Endothelial cell of umbilical vein (primary cell): ENCODE data around the gene TH. TPM values are rescaled to one million over a fixed set of nuclear protein-coding genes. Genes with fewer than 3 reads are reported as not detected.

Source experiments
- BruUV-seq: library from RNA; stranded (reverse); fragments of 400-500 nt; replicated peaks from 2 replicates; lab custom pipeline; 2021; lab: Mats Ljungman, UMichigan
- CTCF ChIA-PET: fragments of 300-600, 350-600 bp; sonication (Branson Sonifier 250); formaldehyde crosslinking; loops from one replicate; lab custom pipeline; 2021; ENCODE audit warnings: antibody characterized with exemption, inconsistent platforms; lab: Charles Lee
- POLR2A ChIA-PET: fragments of 300-600, 350-600 bp; sonication (Branson Sonifier 250); formaldehyde crosslinking; loops from one replicate; lab custom pipeline; 2021; ENCODE audit warnings: antibody characterized with exemption, inconsistent platforms; lab: Charles Lee
- DNase-seq: peaks from one replicate; pipeline ENCODE4 v3.0.0-alpha.2; 2011; ENCODE audit warnings: low read depth, low spot score
- FAIRE-seq: peaks from 2 replicates; lab custom pipeline; 2011; peaks lifted over from hg19 to GRCh38; lab: Jason Lieb, UNC
- H2AFZ ChIP-seq: 2 replicates; pipeline ENCODE4 v1.6.0; 2012; ENCODE audit warnings: low read depth, low read length, control low read depth, inconsistent platforms
- H3K27ac ChIP-seq: 2 replicates; pipeline ENCODE4 v1.5.1; 2011; ENCODE audit warnings: low read depth, mild to moderate bottlenecking, control low read depth, low read length, moderate library complexity; ENCODE audit not compliant: insufficient read depth
- H3K27me3 ChIP-seq, 2 experiments: 2 replicates each; pipeline versions ENCODE4 v1.6.0 to v1.6.1; 2011; ENCODE audit warnings: low read length in 2 of 2, mixed read lengths in 1 of 2; ENCODE audit not compliant: control insufficient read depth in 2 of 2, insufficient read depth in 2 of 2
- H3K36me3 ChIP-seq, 2 experiments: 2 replicates in 1 of 2; 3 replicates in 1 of 2; pipeline ENCODE4 v1.5.1; 2011; ENCODE audit warnings: low read length in 2 of 2, mild to moderate bottlenecking in 1 of 2, moderate library complexity in 1 of 2; ENCODE audit not compliant: control insufficient read depth in 2 of 2, insufficient read depth in 2 of 2; ENCODE audit errors: extremely low read depth in 1 of 2
- H3K4me1 ChIP-seq: 3 replicates; pipeline ENCODE4 v1.5.1; 2011; ENCODE audit warnings: mild to moderate bottlenecking, low read length; ENCODE audit not compliant: control insufficient read depth, insufficient read depth; ENCODE audit errors: extremely low read depth
- H3K4me2 ChIP-seq: 2 replicates; pipeline ENCODE4 v1.6.1; 2011; ENCODE audit warnings: low read length, control low read depth, mixed read lengths; ENCODE audit not compliant: insufficient read depth
- H3K4me3 ChIP-seq, 3 experiments: fragments of 200-600 bp in 1 of 3; sonication (generic), shearing (Covaris generic) in 1 of 3; replicated peaks in 1 of 3; 2 replicates each; pipeline ENCODE4 v1.5.1; 2011 to 2016; ENCODE audit warnings: control low read depth in 3 of 3, low read length in 3 of 3, mild to moderate bottlenecking in 2 of 3, inconsistent platforms in 1 of 3, low read depth in 1 of 3, moderate library complexity in 1 of 3; ENCODE audit not compliant: insufficient read depth in 1 of 3
- H3K79me2 ChIP-seq: 2 replicates; pipeline ENCODE4 v1.6.0; 2012; ENCODE audit warnings: low read length, inconsistent platforms; ENCODE audit not compliant: control insufficient read depth, insufficient read depth
- H3K9ac ChIP-seq: replicated peaks from 2 replicates; pipeline ENCODE3; 2011; ENCODE audit warnings: low read length, control low read depth; ENCODE audit not compliant: insufficient read depth; ENCODE audit errors: extremely low read depth
- H3K9me1 ChIP-seq: replicated peaks from 3 replicates; pipeline ENCODE4 v1.6.0; 2011; ENCODE audit warnings: mild to moderate bottlenecking, low read length; ENCODE audit not compliant: control insufficient read depth, insufficient read depth; ENCODE audit errors: extremely low read depth
- H3K9me3 ChIP-seq: replicated peaks from 2 replicates; pipeline ENCODE4 v1.5.1; 2012; ENCODE audit warnings: low read length, inconsistent platforms; ENCODE audit not compliant: control insufficient read depth, insufficient read depth
- H4K20me1 ChIP-seq: replicated peaks from 2 replicates; pipeline ENCODE3; 2011; ENCODE audit warnings: mild to moderate bottlenecking, low read length; ENCODE audit not compliant: control insufficient read depth, insufficient read depth; ENCODE audit errors: extremely low read depth
- EZH2 ChIP-seq: IDR thresholded peaks from 2 replicates; pipeline ENCODE4 v1.6.1; 2012; ENCODE audit warnings: borderline replicate concordance, low read depth, mild to moderate bottlenecking, moderate library complexity, low read length, inconsistent platforms; ENCODE audit not compliant: severe bottlenecking
- FOS ChIP-seq: IDR thresholded peaks from 2 replicates; pipeline ENCODE4 v1.6.1; 2011; ENCODE audit warnings: mild to moderate bottlenecking, low read length, moderate library complexity, borderline replicate concordance; ENCODE audit not compliant: insufficient read depth
- GATA2 ChIP-seq: IDR thresholded peaks from 2 replicates; pipeline ENCODE4 v1.7.0; 2011; ENCODE audit warnings: low read depth, mild to moderate bottlenecking, moderate library complexity, mixed read lengths, low read length; ENCODE audit not compliant: insufficient read length, insufficient read depth
- JUN ChIP-seq: IDR thresholded peaks from 2 replicates; pipeline ENCODE4 v1.6.1; 2011; ENCODE audit warnings: borderline replicate concordance, low read depth; ENCODE audit not compliant: insufficient read length, insufficient read depth
- MYC ChIP-seq: IDR thresholded peaks from one replicate; pipeline ENCODE4 v1.6.1; 2011; ENCODE audit warnings: mild to moderate bottlenecking, low read depth, low read length
- POLR2A ChIP-seq: IDR thresholded peaks from 2 replicates; pipeline ENCODE4 v1.6.1; 2012; ENCODE audit warnings: low read depth, mild to moderate bottlenecking, control low read depth, low read length
- POLR2AphosphoS5 ChIP-seq: IDR thresholded peaks from 2 replicates; pipeline ENCODE4 v1.6.1; 2012; ENCODE audit warnings: low read depth, mild to moderate bottlenecking, control low read depth, low read length, moderate library complexity; ENCODE audit not compliant: insufficient read depth
- dilution Hi-C: fragments of 300-500 bp; cut with MboI; formaldehyde crosslinking; loops from one replicate; pipeline ENCODE4 v1.15.0; 2019; ENCODE audit warnings: low sequenced_read_pairs; ENCODE audit not compliant: extremely low pct_ligation_motif_present
- intact Hi-C: fragments of 100-400 bp; cut with micrococcal nuclease; formaldehyde crosslinking; loops from one replicate; pipeline ENCODE4 v1.10.0; 2022
- polyA plus RNA-seq, 4 experiments: library from polyadenylated mRNA; depleted of rRNA in 3 of 4; stranded (reverse) in 3 of 4; unstranded in 1 of 4; fragments of >200 nt; gene quantifications; 2 replicates each; pipeline versions ENCODE4 v1.2.1 to v1.2.3, GENCODE V29; 2011 to 2012; ENCODE audit warnings: missing spikeins in 1 of 4
- total RNA-seq: library from RNA; stranded (reverse); gene quantifications from 2 replicates; pipeline ENCODE4 v1.2.3, GENCODE V29; 2021
- TF ChIP-seq, protein P1 (sequence below): IDR thresholded peaks from 2 replicates; pipeline ENCODE4 v1.6.1; 2011; ENCODE audit not compliant: insufficient read depth, insufficient read length
- TF ChIP-seq, protein P2 (sequence below), 2 donors: IDR thresholded peaks; 1 replicate in 1 of 2; 2 replicates in 1 of 2; pipeline ENCODE4 v1.5.1; 2011; ENCODE audit warnings: low read length in 2 of 2, mild to moderate bottlenecking in 2 of 2, moderate library complexity in 2 of 2, control low read depth in 1 of 2, inconsistent platforms in 1 of 2, low read depth in 1 of 2; ENCODE audit not compliant: insufficient read depth in 1 of 2; ENCODE audit errors: extremely low read depth in 1 of 2

The TH gene
- total and polyA plus RNA-seq, 2 donors (not counting 3 experiments of a cell fraction or from before 2014, with no cell fraction given): not detected

DNA sequence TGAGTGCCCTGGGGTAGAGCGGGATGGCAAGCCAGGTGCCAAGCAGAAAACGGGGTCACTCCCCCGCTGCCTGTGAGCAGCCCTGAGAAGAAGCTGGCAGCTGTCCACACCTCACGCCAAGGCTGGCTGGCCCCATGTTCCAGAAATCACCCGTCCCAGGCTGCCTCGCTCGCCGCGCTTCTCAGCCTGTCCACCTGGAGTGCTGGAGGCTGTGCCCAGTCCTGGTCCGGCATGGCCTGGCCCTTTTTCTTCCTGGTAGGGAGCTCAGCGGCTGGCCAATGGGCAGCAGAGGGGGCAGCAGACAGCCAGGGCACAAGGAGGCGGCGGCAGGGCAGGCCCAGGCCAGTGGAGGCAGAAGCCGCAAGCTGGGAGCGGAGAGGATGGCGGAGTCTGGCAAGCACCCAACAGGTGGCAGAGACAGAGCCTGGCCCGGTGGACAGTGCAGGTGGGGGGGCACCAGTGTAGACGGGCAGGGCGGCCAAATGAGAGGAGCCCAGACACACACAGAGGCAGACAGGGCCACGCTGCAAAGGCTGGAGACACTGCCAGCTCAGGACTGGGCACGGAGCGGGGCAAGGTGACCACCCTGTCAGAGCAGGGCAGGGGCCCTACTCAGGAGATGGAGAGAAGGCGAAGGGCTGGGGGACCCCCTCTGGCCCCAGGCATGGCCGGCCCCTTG is 37.2 kb upstream of the TH start:
- H3K4me1 ChIP-seq: no peaks in the 10 kb centered on the region
- H4K20me1 ChIP-seq: no peaks in the 10 kb centered on the region
- intact Hi-C loops: no loop called here
- no peaks in the 10 kb centered on the region for H3K9me3 ChIP-seq
- H3K27me3 ChIP-seq: no peaks in the 10 kb centered on the region
- no peak for DNase-seq
- no TSS peak for BruUV-seq
- dilution Hi-C loops: no loop called here
- no peaks in the 10 kb centered on the region for H3K9me1 ChIP-seq
- H3K79me2 ChIP-seq: no peaks in the 10 kb centered on the region
- no peak overlapping the region for H3K9ac ChIP-seq
- H3K4me2 ChIP-seq: no peak overlapping the region
- TF ChIP-seq MYC: no peak
- TF ChIP-seq JUN: no peak
- TF ChIP-seq, protein P1, sequence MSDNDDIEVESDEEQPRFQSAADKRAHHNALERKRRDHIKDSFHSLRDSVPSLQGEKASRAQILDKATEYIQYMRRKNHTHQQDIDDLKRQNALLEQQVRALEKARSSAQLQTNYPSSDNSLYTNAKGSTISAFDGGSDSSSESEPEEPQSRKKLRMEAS: no peak
- TF ChIP-seq GATA2: no peak
- no peak for TF ChIP-seq POLR2AphosphoS5
- no peak for TF ChIP-seq EZH2
- no peak for TF ChIP-seq POLR2A
- no peak for TF ChIP-seq FOS
- TF ChIP-seq, protein P2, sequence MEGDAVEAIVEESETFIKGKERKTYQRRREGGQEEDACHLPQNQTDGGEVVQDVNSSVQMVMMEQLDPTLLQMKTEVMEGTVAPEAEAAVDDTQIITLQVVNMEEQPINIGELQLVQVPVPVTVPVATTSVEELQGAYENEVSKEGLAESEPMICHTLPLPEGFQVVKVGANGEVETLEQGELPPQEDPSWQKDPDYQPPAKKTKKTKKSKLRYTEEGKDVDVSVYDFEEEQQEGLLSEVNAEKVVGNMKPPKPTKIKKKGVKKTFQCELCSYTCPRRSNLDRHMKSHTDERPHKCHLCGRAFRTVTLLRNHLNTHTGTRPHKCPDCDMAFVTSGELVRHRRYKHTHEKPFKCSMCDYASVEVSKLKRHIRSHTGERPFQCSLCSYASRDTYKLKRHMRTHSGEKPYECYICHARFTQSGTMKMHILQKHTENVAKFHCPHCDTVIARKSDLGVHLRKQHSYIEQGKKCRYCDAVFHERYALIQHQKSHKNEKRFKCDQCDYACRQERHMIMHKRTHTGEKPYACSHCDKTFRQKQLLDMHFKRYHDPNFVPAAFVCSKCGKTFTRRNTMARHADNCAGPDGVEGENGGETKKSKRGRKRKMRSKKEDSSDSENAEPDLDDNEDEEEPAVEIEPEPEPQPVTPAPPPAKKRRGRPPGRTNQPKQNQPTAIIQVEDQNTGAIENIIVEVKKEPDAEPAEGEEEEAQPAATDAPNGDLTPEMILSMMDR (IDR thresholded peaks at IDR 0.05; ENCODE audit: extremely low read depth in 1 of 2, insufficient read depth in 1 of 2, low read depth in 1 of 2, low read length in 2 of 2): no peak
- POLR2A ChIA-PET: no interaction called here
- no peak overlapping the region for H2AFZ ChIP-seq
- FAIRE-seq: no peak
- no peak overlapping the region for H3K27ac ChIP-seq
- H3K4me3 ChIP-seq: no peak overlapping the region
- H3K36me3 ChIP-seq: no peaks in the 10 kb centered on the region
- CTCF ChIA-PET: interaction anchor here (2.1 to 2.4 kb wide), 2 partner anchors 97 to 212 kb away, joined by 5 read pairs; no protein-coding TSS in a partner anchor
